ENCODE data around the gene LNP1.

DNA sequence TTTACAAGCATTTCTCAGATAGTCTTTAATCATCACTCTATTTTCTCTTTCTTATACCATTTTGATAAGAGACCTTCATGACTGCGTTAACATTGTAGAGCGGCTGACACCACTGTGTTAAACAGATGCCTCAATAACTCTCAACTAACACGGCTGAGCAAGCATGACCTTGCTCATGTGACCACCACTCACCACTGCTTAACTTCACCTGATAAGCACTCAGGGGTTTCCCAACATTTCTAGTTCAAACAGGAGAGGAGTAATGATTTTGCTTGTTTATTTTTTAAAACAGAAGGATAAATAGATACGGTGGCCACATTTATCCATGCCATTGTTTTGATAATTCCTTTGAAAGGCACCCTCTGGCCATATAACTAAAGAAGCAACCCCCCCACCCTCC, 53.3 kb downstream of the LNP1 start:
- no peak for TF ChIP-seq EZH2 (IDR thresholded peaks at IDR 0.05; ENCODE audit: low read length)
- TF ChIP-seq, protein P1, sequence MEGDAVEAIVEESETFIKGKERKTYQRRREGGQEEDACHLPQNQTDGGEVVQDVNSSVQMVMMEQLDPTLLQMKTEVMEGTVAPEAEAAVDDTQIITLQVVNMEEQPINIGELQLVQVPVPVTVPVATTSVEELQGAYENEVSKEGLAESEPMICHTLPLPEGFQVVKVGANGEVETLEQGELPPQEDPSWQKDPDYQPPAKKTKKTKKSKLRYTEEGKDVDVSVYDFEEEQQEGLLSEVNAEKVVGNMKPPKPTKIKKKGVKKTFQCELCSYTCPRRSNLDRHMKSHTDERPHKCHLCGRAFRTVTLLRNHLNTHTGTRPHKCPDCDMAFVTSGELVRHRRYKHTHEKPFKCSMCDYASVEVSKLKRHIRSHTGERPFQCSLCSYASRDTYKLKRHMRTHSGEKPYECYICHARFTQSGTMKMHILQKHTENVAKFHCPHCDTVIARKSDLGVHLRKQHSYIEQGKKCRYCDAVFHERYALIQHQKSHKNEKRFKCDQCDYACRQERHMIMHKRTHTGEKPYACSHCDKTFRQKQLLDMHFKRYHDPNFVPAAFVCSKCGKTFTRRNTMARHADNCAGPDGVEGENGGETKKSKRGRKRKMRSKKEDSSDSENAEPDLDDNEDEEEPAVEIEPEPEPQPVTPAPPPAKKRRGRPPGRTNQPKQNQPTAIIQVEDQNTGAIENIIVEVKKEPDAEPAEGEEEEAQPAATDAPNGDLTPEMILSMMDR (optimal IDR thresholded peaks at IDR 0.05 in 1 of 3, IDR thresholded peaks at IDR 0.05 in 1 of 3, conservative IDR thresholded peaks at IDR 0.05 in 1 of 3; ENCODE audit: extremely low read depth in 1 of 3, insufficient read depth in 2 of 3, low read length in 3 of 3), result no peak

Measured in keratinocyte (primary cell).